ENCODE data around the gene TCF19.

The TCF19 gene

DNA sequence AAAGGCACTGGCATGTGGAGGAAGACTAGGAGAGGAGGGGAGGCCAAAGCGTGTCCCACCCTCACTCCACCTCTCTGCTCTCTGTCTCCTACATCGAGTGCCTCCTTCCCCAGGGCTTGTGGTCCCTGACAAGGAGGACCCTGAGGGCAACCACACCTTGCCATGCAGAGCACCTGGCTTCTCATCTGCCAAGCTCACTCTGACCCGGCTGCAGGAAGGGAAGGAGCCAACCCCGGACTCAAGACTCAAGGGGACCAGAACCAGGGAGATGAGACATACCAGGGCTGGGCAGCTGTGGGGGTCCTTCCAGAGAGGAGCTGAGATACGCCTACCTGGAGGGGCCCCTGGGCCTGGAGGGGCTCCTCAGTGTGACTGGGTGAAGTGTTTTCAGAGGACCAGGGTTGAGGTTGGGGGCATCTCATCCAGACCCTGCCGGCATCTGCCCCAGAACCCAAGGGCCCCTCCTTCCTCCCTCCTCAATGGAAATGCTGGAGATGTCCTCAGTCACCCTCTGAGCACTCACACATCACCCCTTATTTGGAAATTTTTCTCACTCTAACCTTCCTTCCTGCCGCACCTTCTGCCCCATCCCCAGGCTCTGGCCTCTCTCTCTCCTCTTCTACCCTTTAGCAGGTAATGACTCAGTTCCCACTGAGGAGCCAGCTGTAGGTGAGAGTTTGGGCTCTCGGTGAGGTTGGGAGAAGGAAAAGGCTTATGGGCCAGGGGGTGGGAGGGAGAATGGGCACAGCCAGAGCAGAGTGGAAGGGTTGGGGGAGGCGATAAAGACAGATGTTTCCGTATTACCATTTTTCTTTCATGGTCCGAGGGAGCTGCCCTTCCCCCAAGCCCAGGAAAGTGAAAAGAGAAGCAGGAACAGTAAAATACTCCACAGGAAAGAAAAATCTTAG, 44.1 kb downstream of the TCF19 start:
- no peak for FAIRE-seq
- DNase-seq (ENCODE audit: insufficient read length, low spot score): no peak

- DNase-seq (ENCODE audit: insufficient read length, low spot score) (no peak), FAIRE-seq (no peak)
These were observed 45.1 kb downstream of the TCF19 start for GRCh38 chr6:31203345-31203979.

- FAIRE-seq (no peak), DNase-seq (ENCODE audit: insufficient read length, low spot score) (no peak)
These were observed 46.4 kb downstream of the TCF19 start for GRCh38 chr6:31204751-31205145.

DNA sequence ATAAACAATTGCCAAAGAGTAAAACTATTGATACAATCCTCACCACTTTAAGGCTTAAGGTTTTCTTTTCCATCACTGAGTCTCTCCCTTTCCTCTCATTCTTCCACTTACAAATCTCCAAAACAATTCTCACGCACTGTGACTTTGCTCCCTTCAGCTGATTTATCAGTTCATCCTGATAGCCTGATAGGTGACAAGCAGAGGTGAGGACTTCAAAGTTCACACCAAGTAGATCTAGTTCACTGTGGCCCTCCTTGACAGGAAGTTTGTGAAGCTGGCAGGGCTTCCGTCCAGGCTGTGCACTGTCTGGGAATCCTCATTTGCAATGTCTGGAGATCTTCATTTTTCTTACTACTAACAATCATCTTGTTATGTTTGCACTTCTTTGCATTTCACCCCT, 47.2 kb downstream of the TCF19 start:
- DNase-seq (ENCODE audit: insufficient read length, low spot score) (no peak), FAIRE-seq (no peak)

- DNase-seq (ENCODE audit: insufficient read length, low spot score): no peak
- FAIRE-seq: no peak
These were observed 50.1 kb downstream of the TCF19 start for GRCh38 chr6:31208506-31208905.

DNA sequence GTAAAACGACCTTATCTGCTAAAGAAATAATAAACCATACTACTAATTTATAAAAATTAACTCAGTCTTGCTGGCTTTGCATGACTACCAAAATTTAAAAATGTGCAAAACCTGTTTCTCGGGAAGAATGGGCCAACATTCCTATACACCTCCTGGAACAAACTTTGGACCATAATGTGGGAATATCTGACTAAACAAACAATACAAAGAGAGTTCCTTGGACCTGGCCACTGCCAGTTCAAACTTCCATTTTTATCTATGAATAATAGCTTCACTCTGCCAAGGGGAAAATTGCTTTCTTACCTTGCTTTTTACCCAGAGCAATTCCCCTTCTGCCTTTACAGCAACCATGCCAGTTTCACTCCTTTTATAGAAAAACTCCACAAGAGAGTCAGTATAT, 50.7 kb downstream of the TCF19 start:
- no peak for DNase-seq (ENCODE audit: insufficient read length, low spot score)
- FAIRE-seq: no peak

DNA sequence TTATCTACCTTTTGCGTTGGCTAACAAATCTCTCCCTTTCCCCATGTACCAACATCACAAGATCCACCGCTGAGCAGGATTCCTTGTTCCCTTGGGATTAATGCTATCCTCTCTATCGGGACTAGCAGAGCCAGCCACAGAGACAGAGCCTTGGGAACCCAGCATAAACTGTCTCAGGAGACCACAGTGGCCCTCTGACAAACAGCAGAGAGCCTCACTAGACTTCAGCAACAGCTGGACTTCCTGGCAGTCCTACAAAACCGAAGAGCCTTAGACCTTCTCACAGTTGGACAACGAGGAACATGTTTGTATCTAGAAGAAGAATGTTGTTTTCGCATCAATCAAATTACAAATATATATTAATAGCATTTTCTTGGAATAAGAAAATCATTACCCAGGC, 51.7 kb downstream of the TCF19 start:
- FAIRE-seq (no peak), DNase-seq (ENCODE audit: insufficient read length, low spot score) (no peak)

- FAIRE-seq (no peak), DNase-seq (ENCODE audit: insufficient read length, low spot score) (no peak)
These were observed 52.5 kb downstream of the TCF19 start for GRCh38 chr6:31210741-31211532.
